Ishikawa (cell line): Measurements from ENCODE around the gene RET.

Experiments used
- CEBPB ChIP-seq: IDR thresholded peaks from 2 replicates; pipeline ENCODE4 v1.6.1; 2012
- CREB1 ChIP-seq: IDR thresholded peaks from 2 replicates; pipeline ENCODE4 v1.6.1; 2012; ENCODE audit warnings: low read depth
- EGR1 ChIP-seq: IDR thresholded peaks from 2 replicates; pipeline ENCODE4 v1.6.1; 2012
- EP300 ChIP-seq: IDR thresholded peaks from 2 replicates; pipeline ENCODE4 v1.6.1; 2012; ENCODE audit warnings: borderline replicate concordance
- FOXM1 ChIP-seq: IDR thresholded peaks from 2 replicates; pipeline ENCODE4 v1.6.1; 2012; ENCODE audit warnings: low read depth, borderline replicate concordance
- MAX ChIP-seq: IDR thresholded peaks from 2 replicates; pipeline ENCODE4 v1.6.1; 2012
- NFIC ChIP-seq: IDR thresholded peaks from 2 replicates; pipeline ENCODE4 v1.6.1; 2012
- RAD21 ChIP-seq: IDR thresholded peaks from 2 replicates; pipeline ENCODE4 v1.6.1; 2012; ENCODE audit warnings: low read depth
- TAF1 ChIP-seq: IDR thresholded peaks from 2 replicates; pipeline ENCODE4 v1.6.1; 2012; ENCODE audit warnings: low read depth, mild to moderate bottlenecking
- TCF12 ChIP-seq: IDR thresholded peaks from 2 replicates; pipeline ENCODE4 v1.6.1; 2012; ENCODE audit warnings: low read depth
- TEAD4 ChIP-seq: IDR thresholded peaks from 2 replicates; pipeline ENCODE4 v1.6.1; 2012
- USF1 ChIP-seq: IDR thresholded peaks from 2 replicates; pipeline ENCODE4 v1.6.1; 2012
- ZBTB7A ChIP-seq: IDR thresholded peaks from 2 replicates; pipeline ENCODE4 v1.6.1; 2012; ENCODE audit warnings: low read depth
- TF ChIP-seq, protein P1 (sequence below): IDR thresholded peaks from 2 replicates; pipeline ENCODE4 v1.6.1; 2012; ENCODE audit warnings: low read depth, mild to moderate bottlenecking

The RET gene

GRCh38 chr10:43134126-43134905, 57.4 kb downstream of the RET start:
- TF ChIP-seq CREB1, result no peak
- no peak for TF ChIP-seq EGR1
- no peak for TF ChIP-seq RAD21
- no peak for TF ChIP-seq EP300
- TF ChIP-seq USF1, result no peak
- TF ChIP-seq, protein P1, sequence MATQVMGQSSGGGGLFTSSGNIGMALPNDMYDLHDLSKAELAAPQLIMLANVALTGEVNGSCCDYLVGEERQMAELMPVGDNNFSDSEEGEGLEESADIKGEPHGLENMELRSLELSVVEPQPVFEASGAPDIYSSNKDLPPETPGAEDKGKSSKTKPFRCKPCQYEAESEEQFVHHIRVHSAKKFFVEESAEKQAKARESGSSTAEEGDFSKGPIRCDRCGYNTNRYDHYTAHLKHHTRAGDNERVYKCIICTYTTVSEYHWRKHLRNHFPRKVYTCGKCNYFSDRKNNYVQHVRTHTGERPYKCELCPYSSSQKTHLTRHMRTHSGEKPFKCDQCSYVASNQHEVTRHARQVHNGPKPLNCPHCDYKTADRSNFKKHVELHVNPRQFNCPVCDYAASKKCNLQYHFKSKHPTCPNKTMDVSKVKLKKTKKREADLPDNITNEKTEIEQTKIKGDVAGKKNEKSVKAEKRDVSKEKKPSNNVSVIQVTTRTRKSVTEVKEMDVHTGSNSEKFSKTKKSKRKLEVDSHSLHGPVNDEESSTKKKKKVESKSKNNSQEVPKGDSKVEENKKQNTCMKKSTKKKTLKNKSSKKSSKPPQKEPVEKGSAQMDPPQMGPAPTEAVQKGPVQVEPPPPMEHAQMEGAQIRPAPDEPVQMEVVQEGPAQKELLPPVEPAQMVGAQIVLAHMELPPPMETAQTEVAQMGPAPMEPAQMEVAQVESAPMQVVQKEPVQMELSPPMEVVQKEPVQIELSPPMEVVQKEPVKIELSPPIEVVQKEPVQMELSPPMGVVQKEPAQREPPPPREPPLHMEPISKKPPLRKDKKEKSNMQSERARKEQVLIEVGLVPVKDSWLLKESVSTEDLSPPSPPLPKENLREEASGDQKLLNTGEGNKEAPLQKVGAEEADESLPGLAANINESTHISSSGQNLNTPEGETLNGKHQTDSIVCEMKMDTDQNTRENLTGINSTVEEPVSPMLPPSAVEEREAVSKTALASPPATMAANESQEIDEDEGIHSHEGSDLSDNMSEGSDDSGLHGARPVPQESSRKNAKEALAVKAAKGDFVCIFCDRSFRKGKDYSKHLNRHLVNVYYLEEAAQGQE, result no peak
- TF ChIP-seq TAF1, result no peak

- TF ChIP-seq CREB1 (no peak), FOXM1 (no peak), CEBPB (no peak)
Observed at GRCh38 chr10:43135064-43135463, 58.2 kb downstream of the RET start.

GRCh38 chr10:43135656-43136055, 58.8 kb downstream of the RET start:
- no peak for TF ChIP-seq FOXM1
- TF ChIP-seq CREB1, result no peak
- TF ChIP-seq USF1, result no peak
- TF ChIP-seq MAX, result no peak

GRCh38 chr10:43136432-43136831, 59.6 kb downstream of the RET start:
- TF ChIP-seq MAX, result no peak
- TF ChIP-seq TAF1, result no peak
- no peak for TF ChIP-seq NFIC
- TF ChIP-seq ZBTB7A, result no peak
- no peak for TF ChIP-seq TCF12
- no peak for TF ChIP-seq USF1
- TF ChIP-seq RAD21, result no peak
- no peak for TF ChIP-seq EGR1
- no peak for TF ChIP-seq FOXM1
- TF ChIP-seq, protein P1, result no peak
- no peak for TF ChIP-seq EP300
- no peak for TF ChIP-seq CEBPB

- no peak for TF ChIP-seq CREB1
- no peak for TF ChIP-seq TEAD4
- no peak for TF ChIP-seq FOXM1
- no peak for TF ChIP-seq EP300
- no peak for TF ChIP-seq TCF12
- TF ChIP-seq ZBTB7A, result no peak
- TF ChIP-seq RAD21, result no peak
Observed at GRCh38 chr10:43136995-43137716, 60.3 kb downstream of the RET start.

DNA sequence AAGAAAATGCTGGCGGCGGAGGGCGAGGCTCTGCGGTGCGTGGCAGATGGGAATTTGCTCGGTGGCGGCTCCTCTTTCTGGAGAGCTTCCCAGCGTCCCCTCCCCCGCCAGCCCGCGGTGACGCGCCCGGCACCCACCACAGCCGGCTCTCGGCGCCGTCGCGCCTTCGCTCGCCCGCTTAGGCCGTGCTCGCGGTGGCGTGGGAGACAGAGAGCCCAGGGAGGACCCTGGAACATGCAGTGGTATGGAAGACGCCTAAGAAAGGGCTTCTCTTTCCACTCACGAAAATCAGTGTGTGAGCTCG, 60.8 kb downstream of the RET start:
- TF ChIP-seq MAX (peak; percentile 56), TAF1 (no peak)
